ENCODE measurements around the gene NKX1-1.

Gene NKX1-1

GRCh38 chr4:1411436-1412375 is 5.5 kb upstream of the NKX1-1 start:
- no peaks in the 10 kb centered on the region for H4K20me1 ChIP-seq (ENCODE audit: insufficient read depth, low read length)
- H3K27ac ChIP-seq (ENCODE audit: low read length) = no peak overlapping the region
- H3K9me3 ChIP-seq (replicated peaks; ENCODE audit: insufficient read depth, low read length) = no peaks in the 10 kb centered on the region
- no peak overlapping the region for H2AFZ ChIP-seq (ENCODE audit: low read length)
- no peaks in the 10 kb centered on the region for H3K4me1 ChIP-seq (ENCODE audit: low read length)
- no peak for TF ChIP-seq EZH2phosphoT487 (IDR thresholded peaks at IDR 0.05; ENCODE audit: low read length)
- no peak for TF ChIP-seq EZH2 (optimal IDR thresholded peaks at IDR 0.05; ENCODE audit: low read depth, low read length)
- TF ChIP-seq, protein P1, sequence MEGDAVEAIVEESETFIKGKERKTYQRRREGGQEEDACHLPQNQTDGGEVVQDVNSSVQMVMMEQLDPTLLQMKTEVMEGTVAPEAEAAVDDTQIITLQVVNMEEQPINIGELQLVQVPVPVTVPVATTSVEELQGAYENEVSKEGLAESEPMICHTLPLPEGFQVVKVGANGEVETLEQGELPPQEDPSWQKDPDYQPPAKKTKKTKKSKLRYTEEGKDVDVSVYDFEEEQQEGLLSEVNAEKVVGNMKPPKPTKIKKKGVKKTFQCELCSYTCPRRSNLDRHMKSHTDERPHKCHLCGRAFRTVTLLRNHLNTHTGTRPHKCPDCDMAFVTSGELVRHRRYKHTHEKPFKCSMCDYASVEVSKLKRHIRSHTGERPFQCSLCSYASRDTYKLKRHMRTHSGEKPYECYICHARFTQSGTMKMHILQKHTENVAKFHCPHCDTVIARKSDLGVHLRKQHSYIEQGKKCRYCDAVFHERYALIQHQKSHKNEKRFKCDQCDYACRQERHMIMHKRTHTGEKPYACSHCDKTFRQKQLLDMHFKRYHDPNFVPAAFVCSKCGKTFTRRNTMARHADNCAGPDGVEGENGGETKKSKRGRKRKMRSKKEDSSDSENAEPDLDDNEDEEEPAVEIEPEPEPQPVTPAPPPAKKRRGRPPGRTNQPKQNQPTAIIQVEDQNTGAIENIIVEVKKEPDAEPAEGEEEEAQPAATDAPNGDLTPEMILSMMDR (IDR thresholded peaks at IDR 0.05; ENCODE audit: low read length) = no peak
- H3K36me3 ChIP-seq (replicated peaks; ENCODE audit: insufficient read depth, low read length) = no peaks in the 10 kb centered on the region
- no peaks in the 10 kb centered on the region for H3F3A ChIP-seq (ENCODE audit: insufficient read depth, low read length)
- H3K9ac ChIP-seq (ENCODE audit: low read length) = no peak overlapping the region
- H3K9me2 ChIP-seq (replicated peaks; ENCODE audit: insufficient read depth, low read length) = no peaks in the 10 kb centered on the region
- no peaks in the 10 kb centered on the region for H3K27me3 ChIP-seq (replicated peaks; ENCODE audit: insufficient read depth, low read length)
- H3K79me2 ChIP-seq (ENCODE audit: low read length) = no peaks in the 10 kb centered on the region
- no peak for DNase-seq
- H3K4me2 ChIP-seq (ENCODE audit: low read depth, low read length) = no peak overlapping the region
- H3K4me3 ChIP-seq (ENCODE audit: low read length) = no peak overlapping the region

- Histone ChIP-seq H3K9me2 (replicated peaks; ENCODE audit: insufficient read depth, low read length) (no peaks in the 10 kb centered on the region), H3K79me2 (ENCODE audit: low read length) (no peaks in the 10 kb centered on the region), H3F3A (ENCODE audit: insufficient read depth, low read length) (no peaks in the 10 kb centered on the region), H3K4me1 (ENCODE audit: low read length) (no peaks in the 10 kb centered on the region), H3K4me3 (ENCODE audit: low read length) (no peak overlapping the region), H3K9ac (ENCODE audit: low read length) (no peak overlapping the region), H3K9me3 (replicated peaks; ENCODE audit: insufficient read depth, low read length) (no peaks in the 10 kb centered on the region), H3K4me2 (ENCODE audit: low read depth, low read length) (no peak overlapping the region), H3K36me3 (replicated peaks; ENCODE audit: insufficient read depth, low read length) (no peaks in the 10 kb centered on the region), H3K27ac (ENCODE audit: low read length) (no peak overlapping the region), H2AFZ (ENCODE audit: low read length) (no peak overlapping the region), H4K20me1 (ENCODE audit: insufficient read depth, low read length) (no peaks in the 10 kb centered on the region), H3K27me3 (replicated peaks; ENCODE audit: insufficient read depth, low read length) (no peaks in the 10 kb centered on the region)
- peak; percentile 33 for DNase-seq
- TF ChIP-seq EZH2phosphoT487 (IDR thresholded peaks at IDR 0.05; ENCODE audit: low read length) (no peak), EZH2 (optimal IDR thresholded peaks at IDR 0.05; ENCODE audit: low read depth, low read length) (no peak)
- TF ChIP-seq, protein P1 (IDR thresholded peaks at IDR 0.05; ENCODE audit: low read length) = no peak
Observed at GRCh38 chr4:1410491-1411325, 4.5 kb upstream of the NKX1-1 start.

GRCh38 chr4:1409491-1410425 is 3.5 kb upstream of the NKX1-1 start:
- Histone ChIP-seq H3K9ac (ENCODE audit: low read length) (no peak overlapping the region), H3K9me2 (replicated peaks; ENCODE audit: insufficient read depth, low read length) (no peaks in the 10 kb centered on the region), H3K36me3 (replicated peaks; ENCODE audit: insufficient read depth, low read length) (no peaks in the 10 kb centered on the region), H3K9me3 (replicated peaks; ENCODE audit: insufficient read depth, low read length) (no peaks in the 10 kb centered on the region), H3K27ac (ENCODE audit: low read length) (no peak overlapping the region), H3K27me3 (replicated peaks; ENCODE audit: insufficient read depth, low read length) (no peaks in the 10 kb centered on the region), H3K79me2 (ENCODE audit: low read length) (no peaks in the 10 kb centered on the region), H3K4me2 (ENCODE audit: low read depth, low read length) (no peak overlapping the region), H3K4me1 (ENCODE audit: low read length) (no peaks in the 10 kb centered on the region), H2AFZ (ENCODE audit: low read length) (no peak overlapping the region), H3F3A (ENCODE audit: insufficient read depth, low read length) (no peaks in the 10 kb centered on the region), H4K20me1 (ENCODE audit: insufficient read depth, low read length) (no peaks in the 10 kb centered on the region), H3K4me3 (ENCODE audit: low read length) (no peak overlapping the region)
- TF ChIP-seq EZH2phosphoT487 (IDR thresholded peaks at IDR 0.05; ENCODE audit: low read length) = no peak
- TF ChIP-seq, protein P1 (IDR thresholded peaks at IDR 0.05; ENCODE audit: low read length) = no peak
- no peak for TF ChIP-seq EZH2 (optimal IDR thresholded peaks at IDR 0.05; ENCODE audit: low read depth, low read length)
- no peak for DNase-seq

Data from MM.1S (cell line).